ENCODE data around the gene ZDHHC19.
A peak's percentile ranks its signal among the peaks of the same experiment; 100 is the strongest.
"Not testable (repeated sequence)": the region's sequence is repeated elsewhere in the genome, so short reads cannot be mapped to it uniquely, and the experiment has no call there.

Gene ZDHHC19

DNA sequence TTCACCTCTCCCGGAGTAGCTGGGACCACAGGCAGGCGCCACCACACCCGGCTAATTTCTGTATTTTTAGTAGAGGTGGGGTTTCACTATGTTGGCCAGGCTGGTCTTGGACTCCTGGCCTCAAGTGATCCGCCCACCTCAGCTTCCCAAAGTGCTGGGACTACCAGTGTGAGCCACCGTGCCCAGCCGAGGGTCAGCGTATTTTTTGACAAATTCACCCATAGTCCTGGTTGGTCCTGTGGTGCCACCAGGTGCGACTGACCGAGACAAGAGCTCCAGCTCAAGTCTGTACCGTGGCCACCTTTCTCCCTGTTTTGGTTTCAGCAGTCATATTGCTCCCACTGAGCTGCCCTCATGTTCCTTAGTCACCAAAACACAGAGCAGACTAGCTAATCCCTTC, 13.9 kb upstream of the ZDHHC19 start:
- no peak for DNase-seq

DNA sequence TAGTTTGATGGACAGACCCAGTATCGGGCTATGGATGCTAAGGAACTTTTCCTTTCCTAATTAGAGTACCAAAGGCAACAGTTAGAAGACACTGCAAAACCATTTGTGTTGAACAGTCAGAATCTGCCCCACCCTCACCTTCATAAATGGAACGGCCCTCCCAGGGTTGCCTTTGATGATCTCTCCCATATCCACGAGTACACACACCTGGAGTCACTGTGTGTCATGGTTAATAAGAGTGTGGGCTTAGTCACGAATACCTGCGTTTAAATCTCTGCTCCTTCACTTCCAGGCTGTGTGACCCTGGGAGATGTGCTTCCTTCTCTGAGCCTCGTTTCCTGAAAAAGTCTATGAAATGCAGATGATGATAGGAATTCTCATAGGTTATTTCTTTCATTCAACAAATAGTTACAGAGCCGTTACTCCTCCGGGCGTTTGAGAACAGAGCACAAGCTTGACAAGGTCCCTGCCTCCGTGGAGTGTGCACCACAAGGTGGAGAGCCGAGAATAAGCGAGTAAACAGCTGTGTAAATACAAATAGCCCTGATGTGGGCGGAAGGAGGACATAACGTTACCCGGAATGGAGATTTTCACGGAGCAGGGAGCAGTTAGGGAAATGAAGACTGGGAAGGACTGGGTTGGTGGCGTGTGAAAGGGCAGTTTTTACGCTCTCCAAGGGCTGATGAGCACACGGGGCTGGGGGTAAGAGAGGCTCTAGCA, 11.8 kb upstream of the ZDHHC19 start:
- no peak for DNase-seq

DNA sequence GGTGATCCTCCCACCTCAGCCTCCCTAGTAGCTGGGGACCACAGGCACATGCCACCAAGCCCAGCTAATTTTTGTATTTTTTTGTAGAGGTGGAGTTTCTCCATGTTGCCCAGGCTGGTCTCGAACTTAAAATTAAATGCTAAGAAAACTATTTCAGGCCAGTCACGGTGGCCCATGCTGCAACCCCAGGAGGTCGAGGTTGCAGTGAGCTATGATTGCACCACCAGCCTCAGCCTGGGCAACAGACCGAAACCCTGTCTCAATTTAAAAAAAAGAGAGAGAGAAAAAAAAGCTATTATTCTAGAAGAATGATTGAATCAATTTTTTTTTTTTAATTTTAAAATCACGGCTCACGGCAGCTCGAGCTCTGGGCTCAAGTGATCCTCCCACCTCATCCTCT, 9.8 kb upstream of the ZDHHC19 start:
- DNase-seq = no peak

DNA sequence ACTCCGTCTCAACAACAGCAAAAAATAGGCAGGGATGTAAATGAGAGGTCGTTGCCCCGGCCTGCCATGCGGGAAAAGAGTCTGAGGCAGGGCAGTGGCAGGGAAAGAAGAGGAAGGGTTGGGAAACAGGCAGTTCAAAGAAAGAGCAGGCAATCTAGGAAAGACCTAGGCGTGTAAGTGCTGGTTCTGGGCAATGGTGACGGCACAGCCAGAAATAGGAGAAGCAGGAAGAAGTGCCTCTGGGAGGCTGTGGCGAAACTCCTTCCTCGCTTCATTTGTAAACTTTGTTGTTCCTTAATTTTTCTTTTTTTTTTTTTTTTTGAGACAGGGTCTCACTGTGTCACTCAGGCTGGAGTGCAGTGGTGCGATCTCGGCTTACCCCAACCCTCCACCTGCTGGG, 9.4 kb upstream of the ZDHHC19 start:
- DNase-seq = no peak

DNA sequence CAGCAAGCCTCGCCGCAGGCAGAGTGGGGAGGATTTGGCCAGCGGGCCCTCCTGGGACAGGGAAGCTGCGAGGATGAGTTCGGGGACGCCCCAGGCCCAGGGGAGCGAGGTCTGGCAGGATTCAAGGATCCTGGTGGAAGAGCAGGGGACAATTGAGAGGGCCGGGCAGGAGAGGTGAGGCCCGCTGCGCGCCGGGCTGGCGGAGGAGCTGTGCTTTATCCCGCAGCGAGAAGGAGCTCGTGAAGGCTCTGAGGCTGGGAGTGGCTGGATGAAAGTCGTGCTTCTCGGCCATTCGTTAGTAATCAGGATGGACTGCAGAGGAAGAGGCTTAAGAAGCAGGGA, 8.7 kb upstream of the ZDHHC19 start:
- no peak for DNase-seq

- DNase-seq = peak; percentile 95
Measured at GRCh38 chr3:196219194-196219969, 8.2 kb upstream of the ZDHHC19 start.

GRCh38 chr3:196218155-196218712, 7.0 kb upstream of the ZDHHC19 start:
- DNase-seq = no peak

GRCh38 chr3:196217307-196218154, 6.3 kb upstream of the ZDHHC19 start:
- no peak for DNase-seq

DNA sequence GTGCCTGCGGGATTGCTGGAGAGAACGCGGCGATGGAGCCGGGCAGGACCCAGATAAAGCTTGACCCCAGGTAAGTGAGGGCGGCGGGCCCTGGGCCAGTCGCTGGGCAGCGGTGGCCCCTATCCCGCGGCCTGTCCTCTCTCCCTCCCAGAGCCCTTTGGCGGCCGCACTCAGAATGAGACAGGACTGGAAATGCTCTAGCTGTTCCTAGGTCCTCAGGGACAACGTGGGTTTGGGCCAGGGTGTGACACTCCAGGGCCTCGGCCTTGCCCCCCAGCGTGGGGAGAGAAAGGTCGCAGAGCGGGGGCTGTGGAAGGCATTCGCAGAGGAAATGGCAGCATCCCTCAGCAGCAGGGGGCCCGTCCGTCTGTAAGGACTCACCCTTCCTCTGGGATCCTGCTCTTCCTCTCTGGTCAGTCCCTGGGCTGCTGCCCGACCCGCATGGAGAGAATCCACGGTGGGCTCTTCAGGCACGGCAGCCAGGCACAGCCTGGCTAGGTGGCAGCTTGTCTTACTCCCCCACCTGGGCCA, 5.5 kb upstream of the ZDHHC19 start:
- DNase-seq = no peak

DNA sequence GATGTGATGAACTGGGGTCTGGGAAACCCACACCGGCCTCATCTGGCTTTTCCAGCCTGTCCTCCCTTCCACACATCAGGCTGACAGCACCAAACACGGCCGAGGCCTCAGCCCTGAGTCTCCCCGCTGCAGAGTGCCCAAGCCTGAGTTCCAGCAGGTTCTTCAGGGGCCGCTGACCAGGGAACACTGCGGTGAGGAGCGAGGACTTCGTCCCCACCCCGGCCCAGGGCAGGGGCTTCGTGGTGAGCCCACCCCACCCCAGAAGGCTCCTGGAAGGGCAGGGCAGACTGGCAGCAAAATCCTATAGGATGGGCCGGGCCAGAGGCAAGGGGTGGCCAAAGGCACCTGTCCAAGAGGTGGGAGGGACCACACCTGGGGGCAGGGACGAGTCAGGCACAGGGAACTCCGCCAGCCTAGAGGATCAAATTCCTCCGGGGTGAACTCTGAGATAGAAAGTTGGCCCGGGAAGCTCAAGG, 4.9 kb upstream of the ZDHHC19 start, which contains the start of gene SLC51A:
Gene SLC51A (plus strand): TSS at position 446 of the 476 bp plus-strand sequence. CDS start 179 bp downstream, outside the sequence.
- DNase-seq = no peak

DNA sequence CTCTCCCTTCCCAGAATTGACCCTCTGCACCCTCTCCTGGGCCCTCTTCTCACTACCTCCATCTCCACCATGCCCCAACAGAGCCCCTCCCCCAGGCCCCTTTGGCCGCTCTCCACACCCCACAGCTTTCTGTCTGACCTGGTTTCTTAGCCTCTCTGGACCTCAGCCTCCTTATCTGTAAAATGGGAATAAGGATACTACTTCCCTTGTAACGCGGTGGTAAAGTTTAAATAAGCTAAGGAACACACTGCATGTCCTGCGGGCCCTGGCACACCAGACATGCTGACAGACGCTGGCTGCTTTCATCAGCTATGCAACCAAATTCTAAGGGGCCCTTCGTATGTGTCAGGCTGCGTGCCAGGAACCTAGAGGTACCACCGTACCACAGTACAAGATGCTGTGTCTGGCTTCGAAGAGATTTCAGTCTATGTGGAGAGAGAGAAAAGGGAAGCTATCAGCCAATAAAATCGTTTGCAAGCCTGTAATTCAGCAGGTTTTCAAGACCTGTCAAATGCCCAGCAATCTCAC, 4.4 kb upstream of the ZDHHC19 start:
- no peak for DNase-seq

GRCh38 chr3:196214783-196215441, 3.7 kb upstream of the ZDHHC19 start:
- no peak for DNase-seq

- DNase-seq = not testable (repeated sequence)
Measured at GRCh38 chr3:196209944-196210672, 1.1 kb downstream of the ZDHHC19 start.

GRCh38 chr3:196208942-196209695, 2.1 kb downstream of the ZDHHC19 start:
- DNase-seq = no peak

DNA sequence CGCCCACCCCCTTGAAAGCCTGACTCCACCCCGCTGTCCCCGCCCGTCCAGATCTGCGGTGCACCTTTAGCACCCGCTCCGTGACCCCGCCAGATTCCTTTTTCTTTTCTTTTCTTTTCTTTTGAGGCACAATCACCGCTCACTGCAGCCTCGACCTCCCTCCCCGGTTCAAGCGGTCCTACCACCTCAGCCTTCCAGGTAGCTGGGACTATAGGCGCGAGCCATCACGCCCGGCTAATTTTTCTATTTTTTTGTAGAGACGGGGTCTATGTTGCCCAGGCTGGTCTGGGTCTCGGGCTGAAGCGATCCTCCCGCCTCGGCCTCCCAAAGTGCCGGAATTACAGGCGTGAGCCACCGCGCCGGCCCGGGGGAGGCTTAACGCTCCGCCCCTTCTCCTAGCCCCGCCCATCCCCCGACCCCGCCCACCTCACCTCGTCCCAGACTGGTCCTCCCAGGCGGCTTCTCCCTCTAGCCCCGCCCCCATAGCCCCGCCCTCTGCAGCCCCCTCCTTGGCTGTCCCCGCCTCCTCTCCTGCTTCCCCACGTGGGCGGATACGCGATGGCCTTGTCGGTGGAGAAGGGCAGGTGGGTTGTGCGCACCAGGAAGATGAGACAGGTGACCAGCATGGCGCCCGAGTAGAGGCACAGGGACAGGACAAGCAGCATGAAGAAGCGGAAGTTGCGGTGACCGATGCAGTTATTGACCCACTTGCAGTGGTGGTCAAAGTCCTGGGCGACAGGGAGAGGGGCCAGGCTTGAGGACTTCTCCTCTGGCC, 3.2 kb downstream of the ZDHHC19 start:
- DNase-seq = no peak

DNA sequence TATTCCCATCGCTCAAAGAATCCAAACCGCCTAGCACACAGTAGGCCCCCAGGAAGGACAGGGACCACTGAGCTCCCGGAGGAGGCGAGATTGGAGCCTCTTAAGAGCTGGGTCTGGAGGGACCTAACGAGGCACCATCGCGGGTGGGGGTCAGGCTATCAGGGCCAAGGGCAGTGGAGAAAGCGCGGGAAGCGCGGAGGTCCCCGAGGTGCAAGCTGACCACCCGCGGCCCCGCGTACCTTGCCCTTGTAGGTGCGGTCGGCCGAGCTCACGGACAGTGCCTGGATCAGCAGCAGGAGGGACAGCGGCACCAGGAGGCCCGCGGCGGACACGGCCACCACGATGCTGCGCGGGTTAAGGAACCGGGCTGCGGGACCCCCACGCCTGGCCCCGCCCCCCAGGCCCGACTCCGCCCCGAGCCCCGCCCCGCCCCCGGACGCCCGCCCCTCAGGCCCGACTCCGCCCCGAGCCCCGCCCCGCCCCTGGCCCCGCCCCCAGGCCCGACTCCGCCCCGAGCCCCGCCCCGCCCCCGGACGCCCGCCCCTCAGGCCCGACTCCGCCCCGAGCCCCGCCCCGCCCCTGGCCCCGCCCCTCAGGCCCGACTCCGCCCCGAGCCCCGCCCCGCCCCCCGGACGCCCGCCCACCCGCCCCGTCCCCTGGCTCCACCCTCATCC, 3.9 kb downstream of the ZDHHC19 start:
- DNase-seq = no peak

DNA sequence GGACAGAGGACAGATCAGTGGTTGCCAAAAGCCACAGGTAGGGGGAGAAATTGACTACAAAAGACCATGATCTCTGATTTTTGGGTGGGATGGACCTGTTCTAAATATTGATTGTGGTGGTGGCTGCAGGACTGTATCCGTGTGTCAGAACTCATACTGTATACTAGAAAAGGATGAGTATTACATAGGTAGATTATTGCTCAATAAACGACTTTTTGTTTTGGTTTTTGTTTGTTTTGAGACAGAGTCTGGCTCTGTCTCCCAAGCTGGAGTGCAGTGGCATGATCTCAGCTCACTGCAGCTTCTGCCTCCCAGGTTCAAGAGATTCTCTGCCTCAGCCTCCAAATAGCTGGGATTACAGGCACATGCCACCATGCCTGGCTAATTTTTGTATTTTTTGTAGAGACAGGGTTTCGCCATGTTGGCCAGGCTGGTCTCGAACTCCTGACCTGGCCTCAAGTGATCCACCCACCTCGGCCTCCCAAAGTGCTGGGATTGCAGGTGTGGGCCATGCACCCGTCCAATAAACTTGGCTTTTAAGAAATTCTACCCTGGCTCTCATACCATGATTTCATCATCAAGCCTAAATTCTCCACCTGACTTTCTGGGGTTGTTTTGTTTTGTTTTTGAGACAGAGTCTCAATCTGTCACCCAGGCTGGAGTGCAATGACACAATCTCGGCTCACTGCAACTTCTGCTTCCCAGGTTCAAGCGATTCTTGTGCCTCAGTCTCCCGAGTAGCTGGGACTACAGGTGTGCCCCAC, 5.6 kb downstream of the ZDHHC19 start:
- not testable (repeated sequence) for DNase-seq

GRCh38 chr3:196203846-196204245, 7.4 kb downstream of the ZDHHC19 start:
- no peak for DNase-seq

Measured in COR-L47 (cell line).